Activated CD4-positive, alpha-beta T cell treated with anti-CD3 and anti-CD28 coated beads, Interleukin-2, amount 10 ng/mL, durations not matched to agents 7 days and 5 days (primary cell): ENCODE results near the gene LAT. TPM values are rescaled to one million over a fixed set of nuclear protein-coding genes. Genes with fewer than 3 reads are reported as not detected.

ENCODE experiments used
- total RNA-seq, 2 experiments: library from RNA; stranded (reverse); gene quantifications; one replicate each; pipeline ENCODE4 v1.2.3, GENCODE V29; 2021

LAT gene
- total RNA-seq, 2 experiments from 2014 or later = 365 to 379 TPM

Other genes starting within 250 kb of the LAT start
- 1 to 10 TPM; 2.5 to 2.6 TPM for gene NPIPB9, start 233.3 kb upstream of the LAT start, total RNA-seq
- gene ATXN2L, start 162.1 kb upstream of the LAT start, total RNA-seq = 100 to 1,000 TPM; 257 to 265 TPM
- 100 to 1,000 TPM; 105 to 125 TPM for gene TUFM, start 138.7 kb upstream of the LAT start, total RNA-seq
- gene SH2B1, start 121.2 kb upstream of the LAT start, total RNA-seq = 10 to 100 TPM; 62.6 to 66.6 TPM
- 1 to 10 TPM; 1.3 to 2.7 TPM for gene ATP2A1, start 106.6 kb upstream of the LAT start, total RNA-seq
- gene RABEP2, start 59.8 kb upstream of the LAT start, total RNA-seq = 10 to 100 TPM; 16.8 to 21.1 TPM
- under 1 TPM in 1 of 2 experiments, not detected in 1; 0.12 TPM for gene CD19, start 53.1 kb upstream of the LAT start, total RNA-seq
- 100 to 1,000 TPM; 114 to 130 TPM for gene NFATC2IP, start 34.1 kb upstream of the LAT start, total RNA-seq
- 10 to 100 TPM; 24.8 to 26.1 TPM for gene SPNS1, start 10.3 kb upstream of the LAT start, total RNA-seq